Urinary bladder (tissue), 4 donors: Measurements from ENCODE around the gene SH3PXD2A. TPM values are rescaled to one million over a fixed set of nuclear protein-coding genes. Genes with fewer than 3 reads are reported as not detected.

Experiments used
- DNase-seq: peaks from one replicate; pipeline ENCODE4 v3.0.0-alpha.2; 2015; ENCODE audit errors: extremely low spot score
- H3K27ac ChIP-seq: one replicate; pipeline ENCODE4 v1.5.1; 2013; ENCODE audit warnings: low read depth, mild to moderate bottlenecking, moderate library complexity
- H3K36me3 ChIP-seq: one replicate; pipeline ENCODE4 v1.6.1; 2013; ENCODE audit warnings: mild to moderate bottlenecking, moderate library complexity; ENCODE audit not compliant: insufficient read depth
- H3K4me1 ChIP-seq: one replicate; pipeline ENCODE4 v1.6.1; 2013; ENCODE audit warnings: mild to moderate bottlenecking, moderate library complexity; ENCODE audit not compliant: insufficient read depth
- H3K4me3 ChIP-seq: one replicate; pipeline ENCODE4 v1.5.1; 2013; ENCODE audit warnings: low read depth, low read length
- WGBS: extraction: QIAGEN DNeasy Blood & Tissue Kit; methylation state at CpG from one replicate; pipeline ENCODE4 v1.1.7; 2013; 5-methylcytosine and 5-hydroxymethylcytosine counted together
- polyA plus RNA-seq: library from polyadenylated mRNA; stranded (reverse); fragments of 200-250 nt; gene quantifications from one replicate; pipeline ENCODE4 v1.2.3, GENCODE V29; 2013
- total RNA-seq: library from RNA; depleted of rRNA; stranded (reverse); fragments of >200 nt; gene quantifications from one replicate; pipeline ENCODE4 v1.2.3, GENCODE V29; 2014
- donor health status: healthy with polysubstance abuse.
- donor health status: healthy.

SH3PXD2A gene
- total and polyA plus RNA-seq, 2 donors = 29.6 to 56.9 TPM

GRCh38 chr10:103829278-103829677, 26.1 kb downstream of the SH3PXD2A start:
- H3K27ac ChIP-seq = no peak overlapping the region
- 81% methylated on average over 6 of the region's 6 CpGs for WGBS
- H3K36me3 ChIP-seq = no peaks in the 10 kb centered on the region
- H3K4me1 ChIP-seq = peaks cover 4% of the 10 kb centered on the region
- H3K4me3 ChIP-seq = no peak overlapping the region
- no peak for DNase-seq

GRCh38 chr10:103828587-103829197, 26.7 kb downstream of the SH3PXD2A start:
- Histone ChIP-seq H3K4me3 (no peak overlapping the region), H3K4me1 (peaks cover 4% of the 10 kb centered on the region), H3K36me3 (no peaks in the 10 kb centered on the region), H3K27ac (no peak overlapping the region)
- no peak for DNase-seq
- 83% methylated on average over 7 of the region's 7 CpGs for WGBS

GRCh38 chr10:103828107-103828506, 27.3 kb downstream of the SH3PXD2A start:
- H3K4me3 ChIP-seq = no peak overlapping the region
- no peak overlapping the region for H3K27ac ChIP-seq
- 87% methylated on average over 4 of the region's 4 CpGs for WGBS
- peaks cover 4% of the 10 kb centered on the region for H3K4me1 ChIP-seq
- no peak for DNase-seq
- H3K36me3 ChIP-seq = no peaks in the 10 kb centered on the region

GRCh38 chr10:103826885-103827284, 28.5 kb downstream of the SH3PXD2A start:
- H3K36me3 ChIP-seq = no peaks in the 10 kb centered on the region
- no peak overlapping the region for H3K4me3 ChIP-seq
- 98% methylated on average over 7 of the region's 7 CpGs for WGBS
- H3K4me1 ChIP-seq = peaks cover 4% of the 10 kb centered on the region
- H3K27ac ChIP-seq = no peak overlapping the region
- DNase-seq = no peak

GRCh38 chr10:103824281-103824680, 31.1 kb downstream of the SH3PXD2A start:
- no peak for DNase-seq
- no peaks in the 10 kb centered on the region for H3K36me3 ChIP-seq
- H3K4me3 ChIP-seq = no peak overlapping the region
- no peaks in the 10 kb centered on the region for H3K4me1 ChIP-seq
- H3K27ac ChIP-seq = no peak overlapping the region
- 66% methylated on average over 6 of the region's 6 CpGs for WGBS

GRCh38 chr10:103823706-103824272, 31.6 kb downstream of the SH3PXD2A start:
- Histone ChIP-seq H3K4me3 (no peak overlapping the region), H3K27ac (no peak overlapping the region), H3K4me1 (no peaks in the 10 kb centered on the region), H3K36me3 (no peaks in the 10 kb centered on the region)
- 81% methylated on average over 9 of the region's 9 CpGs for WGBS
- DNase-seq = no peak

GRCh38 chr10:103822800-103823199, 32.6 kb downstream of the SH3PXD2A start:
- no peak overlapping the region for H3K27ac ChIP-seq
- H3K4me1 ChIP-seq = no peaks in the 10 kb centered on the region
- no peak for DNase-seq
- 67% methylated on average over 3 of the region's 3 CpGs for WGBS
- H3K4me3 ChIP-seq = no peak overlapping the region
- no peaks in the 10 kb centered on the region for H3K36me3 ChIP-seq

GRCh38 chr10:103822107-103822716, 33.2 kb downstream of the SH3PXD2A start:
- Histone ChIP-seq H3K4me3 (no peak overlapping the region), H3K27ac (no peak overlapping the region), H3K36me3 (no peaks in the 10 kb centered on the region), H3K4me1 (no peaks in the 10 kb centered on the region)
- no peak for DNase-seq
- 81% methylated on average over 5 of the region's 5 CpGs for WGBS

GRCh38 chr10:103820101-103821062, 35.0 kb downstream of the SH3PXD2A start:
- no peak overlapping the region for H3K4me3 ChIP-seq
- no peaks in the 10 kb centered on the region for H3K4me1 ChIP-seq
- 32% methylated on average over 19 of the region's 19 CpGs for WGBS
- no peak overlapping the region for H3K27ac ChIP-seq
- no peak for DNase-seq
- H3K36me3 ChIP-seq = no peaks in the 10 kb centered on the region

GRCh38 chr10:103819493-103819892, 35.9 kb downstream of the SH3PXD2A start:
- Histone ChIP-seq H3K27ac (no peak overlapping the region), H3K36me3 (no peaks in the 10 kb centered on the region), H3K4me1 (no peaks in the 10 kb centered on the region), H3K4me3 (no peak overlapping the region)
- no peak for DNase-seq
- 81% methylated on average over 7 of the region's 7 CpGs for WGBS

GRCh38 chr10:103818765-103819374, 36.5 kb downstream of the SH3PXD2A start:
- no peaks in the 10 kb centered on the region for H3K36me3 ChIP-seq
- 90% methylated on average over 6 of the region's 6 CpGs for WGBS
- H3K27ac ChIP-seq = no peak overlapping the region
- H3K4me1 ChIP-seq = no peaks in the 10 kb centered on the region
- no peak for DNase-seq
- no peak overlapping the region for H3K4me3 ChIP-seq

- no peaks in the 10 kb centered on the region for H3K4me1 ChIP-seq
- DNase-seq = no peak
- H3K4me3 ChIP-seq = no peak overlapping the region
- H3K27ac ChIP-seq = no peak overlapping the region
- WGBS = 95% methylated on average over 3 of the region's 3 CpGs
- no peaks in the 10 kb centered on the region for H3K36me3 ChIP-seq
These were observed 37.3 kb downstream of the SH3PXD2A start for GRCh38 chr10:103818105-103818504.

- H3K36me3 ChIP-seq = no peaks in the 10 kb centered on the region
- H3K27ac ChIP-seq = no peak overlapping the region
- no peaks in the 10 kb centered on the region for H3K4me1 ChIP-seq
- no peak overlapping the region for H3K4me3 ChIP-seq
- WGBS = 80% methylated on average over 6 of the region's 6 CpGs
- DNase-seq = no peak
These were observed 38.9 kb downstream of the SH3PXD2A start for GRCh38 chr10:103816431-103816830.
